Measurements from ENCODE around the gene SMOC1.

The SMOC1 gene

DNA sequence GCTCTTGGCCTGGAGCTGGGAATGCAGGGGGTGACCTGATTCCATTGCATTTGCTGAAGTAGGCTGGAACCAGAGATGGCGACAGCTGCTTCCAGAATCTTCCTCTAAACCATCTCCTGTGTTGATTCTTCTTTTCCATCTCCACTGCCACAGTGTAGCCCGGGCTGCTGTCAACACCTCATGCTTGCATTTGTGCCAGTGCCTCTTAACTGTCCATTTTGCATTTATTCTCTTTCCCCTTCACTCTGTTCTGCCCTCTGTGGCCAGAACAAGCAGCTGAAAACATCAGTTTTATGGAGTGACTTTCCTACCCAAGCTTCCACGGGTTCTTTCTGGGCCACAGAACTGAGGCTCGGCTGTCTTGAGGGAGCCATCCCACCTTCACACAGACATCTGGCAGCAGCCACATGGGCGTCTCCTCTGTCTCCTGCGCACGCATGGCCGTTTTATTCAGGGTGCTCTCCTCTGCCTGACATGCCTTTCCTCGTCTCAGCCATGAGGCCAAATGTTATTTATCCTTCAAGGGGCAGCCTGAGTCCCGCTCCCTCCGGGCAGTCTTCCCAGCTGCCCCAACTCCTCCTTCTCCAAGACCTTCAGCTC is 51.7 kb downstream of the SMOC1 start:
- TF ChIP-seq, protein P1, sequence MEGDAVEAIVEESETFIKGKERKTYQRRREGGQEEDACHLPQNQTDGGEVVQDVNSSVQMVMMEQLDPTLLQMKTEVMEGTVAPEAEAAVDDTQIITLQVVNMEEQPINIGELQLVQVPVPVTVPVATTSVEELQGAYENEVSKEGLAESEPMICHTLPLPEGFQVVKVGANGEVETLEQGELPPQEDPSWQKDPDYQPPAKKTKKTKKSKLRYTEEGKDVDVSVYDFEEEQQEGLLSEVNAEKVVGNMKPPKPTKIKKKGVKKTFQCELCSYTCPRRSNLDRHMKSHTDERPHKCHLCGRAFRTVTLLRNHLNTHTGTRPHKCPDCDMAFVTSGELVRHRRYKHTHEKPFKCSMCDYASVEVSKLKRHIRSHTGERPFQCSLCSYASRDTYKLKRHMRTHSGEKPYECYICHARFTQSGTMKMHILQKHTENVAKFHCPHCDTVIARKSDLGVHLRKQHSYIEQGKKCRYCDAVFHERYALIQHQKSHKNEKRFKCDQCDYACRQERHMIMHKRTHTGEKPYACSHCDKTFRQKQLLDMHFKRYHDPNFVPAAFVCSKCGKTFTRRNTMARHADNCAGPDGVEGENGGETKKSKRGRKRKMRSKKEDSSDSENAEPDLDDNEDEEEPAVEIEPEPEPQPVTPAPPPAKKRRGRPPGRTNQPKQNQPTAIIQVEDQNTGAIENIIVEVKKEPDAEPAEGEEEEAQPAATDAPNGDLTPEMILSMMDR (conservative IDR thresholded peaks at IDR 0.05; ENCODE audit: low read depth), result no peak
- DNase-seq (ENCODE audit: low spot score), result no peak
- ChIA-PET CTCF (interaction anchor here (0.9 to 1.1 kb wide), 2 partner anchors 27 to 52 kb away, joined by 3 read pairs; no protein-coding TSS in a partner anchor), POLR2A (ENCODE audit: low non-redundant PET) (no interaction called here)
- H3K27ac ChIP-seq, result no peak overlapping the region

DNA sequence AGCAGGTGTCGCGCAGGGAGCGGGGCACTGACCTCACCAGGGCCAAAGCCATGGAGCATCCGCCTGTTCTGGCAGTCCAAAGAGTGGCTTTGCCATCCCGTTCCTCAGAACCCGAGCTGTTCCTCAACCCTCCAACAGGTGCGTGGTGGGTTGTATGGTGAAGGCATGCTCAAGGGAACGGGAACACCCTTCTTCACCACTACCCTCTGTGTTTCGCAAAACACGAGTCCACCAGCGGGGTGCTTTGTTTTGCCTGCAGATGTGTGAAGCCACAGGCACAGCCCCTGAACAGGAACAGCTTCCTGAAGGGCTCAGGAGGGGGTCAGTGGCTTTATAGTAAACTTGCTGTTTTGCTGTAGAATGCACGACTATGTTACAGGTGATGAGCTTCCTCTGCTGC is 52.7 kb downstream of the SMOC1 start:
- CTCF ChIA-PET, result interaction anchor here (0.6 to 1.2 kb wide), 4 partner anchors 9 to 678 kb away, joined by 3 to 5 read pairs (median 4); no protein-coding TSS in a partner anchor
- TF ChIP-seq, protein P1 (conservative IDR thresholded peaks at IDR 0.05; ENCODE audit: low read depth), result no peak

DNA sequence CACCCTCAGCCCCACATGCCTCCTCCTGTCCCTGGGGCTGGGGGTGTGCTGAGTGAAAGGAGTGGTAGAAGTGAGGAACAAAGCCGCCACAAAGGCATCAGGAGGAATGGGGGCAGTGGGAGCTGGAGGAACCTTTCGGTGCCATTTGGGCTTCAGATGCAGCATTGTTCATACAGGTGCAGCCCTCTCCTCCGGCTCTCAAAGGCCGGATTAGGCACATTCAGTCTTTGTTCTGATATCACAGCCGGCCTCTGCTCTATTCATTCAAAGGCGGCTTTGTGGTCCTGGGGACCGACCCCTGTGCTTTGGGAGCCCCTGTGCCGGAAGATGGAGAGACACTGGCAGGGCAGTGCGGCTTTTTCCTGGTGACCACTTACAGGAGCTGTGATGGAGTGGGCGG is 53.2 kb downstream of the SMOC1 start:
- ChIA-PET CTCF (interaction anchor here (0.6 to 1.2 kb wide), 3 partner anchors 8 to 679 kb away, joined by 3 to 5 read pairs (median 4); no protein-coding TSS in a partner anchor), POLR2A (ENCODE audit: low non-redundant PET) (no interaction called here)
- H3K27ac ChIP-seq, result no peak overlapping the region
- TF ChIP-seq, protein P1 (conservative IDR thresholded peaks at IDR 0.05; ENCODE audit: low read depth), result no peak
- no peak for DNase-seq (ENCODE audit: low spot score)

More for the DNA sequence above, 52.7 kb downstream of the SMOC1 start:
- POLR2A ChIA-PET (ENCODE audit: low non-redundant PET), result no interaction called here
- DNase-seq (ENCODE audit: low spot score), result no peak
- no peak overlapping the region for H3K27ac ChIP-seq

DNA sequence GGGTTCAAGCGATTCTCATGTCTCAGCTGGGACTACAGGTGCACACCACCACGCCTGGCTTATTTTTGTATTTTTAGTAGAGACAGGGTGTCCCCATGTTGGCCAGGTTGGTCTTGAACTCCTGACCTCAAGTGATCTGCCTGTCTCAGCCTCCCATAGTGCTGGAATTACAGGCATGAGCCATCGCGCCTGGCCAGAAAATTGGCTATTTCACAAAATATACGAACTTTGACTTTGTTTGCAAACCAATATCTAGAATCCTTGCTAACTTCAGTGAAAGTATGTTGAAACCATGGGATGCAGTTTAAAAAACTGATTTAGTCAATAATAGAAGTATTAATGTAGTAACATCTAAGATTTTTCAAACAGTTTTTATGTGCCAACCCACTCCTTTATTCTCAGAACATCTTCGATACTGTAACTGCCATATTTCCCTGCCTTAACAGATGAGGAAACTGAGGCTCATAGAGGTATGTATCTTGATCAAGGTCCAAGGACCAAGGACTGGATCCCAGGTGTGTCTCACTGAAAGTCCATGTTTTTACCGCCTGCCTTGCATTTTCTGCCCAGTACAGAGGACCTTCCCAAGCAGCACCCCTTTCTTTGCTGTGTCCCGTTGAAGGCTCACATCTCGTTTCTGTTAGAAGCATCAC is 54.5 kb downstream of the SMOC1 start:
- TF ChIP-seq, protein P1 (conservative IDR thresholded peaks at IDR 0.05; ENCODE audit: low read depth), result no peak
- ChIA-PET CTCF (no interaction called here), POLR2A (ENCODE audit: low non-redundant PET) (no interaction called here)
- no peak for DNase-seq (ENCODE audit: low spot score)
- H3K27ac ChIP-seq, result no peak overlapping the region

DNA sequence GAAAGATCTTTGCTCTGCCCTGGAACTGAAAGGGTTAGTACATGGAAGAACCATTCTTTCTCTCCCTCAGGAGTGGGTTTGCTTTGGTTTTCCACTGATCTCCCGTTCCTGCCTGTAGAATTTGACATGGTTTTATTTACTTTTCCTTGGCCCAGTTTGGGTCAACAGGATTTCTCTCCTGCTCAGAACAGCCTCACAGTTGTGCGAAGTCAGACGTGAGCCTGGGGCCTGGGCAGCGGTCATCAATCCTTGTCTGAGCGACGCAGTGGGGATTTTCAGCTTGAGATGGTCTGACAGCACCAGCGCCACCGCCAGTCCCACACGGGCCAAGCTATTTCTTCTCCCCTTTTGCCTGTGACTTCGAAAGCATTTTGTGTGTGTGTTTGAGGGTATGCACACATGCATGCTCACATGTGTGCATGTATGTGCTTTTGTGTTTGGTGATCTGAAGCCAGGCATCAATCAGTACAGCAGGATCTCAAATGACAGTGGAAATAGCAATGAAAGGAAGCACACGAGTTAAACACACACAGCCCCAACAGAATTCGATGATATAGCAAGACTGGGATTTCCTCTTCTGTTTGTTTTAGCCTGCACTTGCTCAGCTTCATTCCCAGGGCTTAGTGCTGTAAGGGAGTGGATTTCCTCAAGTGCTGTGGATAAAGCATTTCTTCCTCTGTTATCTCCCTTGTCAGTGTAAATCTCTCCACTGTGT is 58.3 kb downstream of the SMOC1 start:
- no peak for DNase-seq (ENCODE audit: low spot score)
- ChIA-PET POLR2A (ENCODE audit: low non-redundant PET) (no interaction called here), CTCF (no interaction called here)
- TF ChIP-seq, protein P1 (conservative IDR thresholded peaks at IDR 0.05; ENCODE audit: low read depth), result no peak
- no peak overlapping the region for H3K27ac ChIP-seq

DNA sequence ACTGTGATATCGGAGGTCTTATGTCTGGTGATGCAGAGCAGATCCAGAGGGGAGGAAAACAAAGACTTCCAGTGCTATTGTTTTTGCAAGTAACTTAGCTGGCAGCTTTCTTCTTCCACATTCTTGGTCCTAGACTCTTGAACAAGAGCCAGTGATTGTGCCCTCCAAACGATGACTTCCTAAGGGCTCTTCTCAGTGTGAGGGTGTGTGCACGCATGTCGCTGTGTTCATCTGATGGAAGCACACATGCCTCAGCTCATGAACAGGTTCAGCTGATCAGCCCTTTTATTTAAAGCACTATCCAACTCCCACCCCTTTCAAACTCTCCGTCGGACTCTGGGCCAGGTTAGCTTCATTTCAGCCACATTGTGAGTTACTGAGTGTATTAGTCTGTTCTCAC is 59.5 kb downstream of the SMOC1 start:
- DNase-seq (ENCODE audit: low spot score), result no peak
- ChIA-PET CTCF (no interaction called here), POLR2A (ENCODE audit: low non-redundant PET) (no interaction called here)
- no peak overlapping the region for H3K27ac ChIP-seq
- TF ChIP-seq, protein P1 (conservative IDR thresholded peaks at IDR 0.05; ENCODE audit: low read depth), result no peak

Data from RWPE1 (cell line).